ENCODE results near the gene ATXN1. TPM values are rescaled to one million over a fixed set of nuclear protein-coding genes. Genes with fewer than 3 reads are reported as not detected.

The ATXN1 gene
- total RNA-seq, 1 donor = 48.5 TPM

DNA sequence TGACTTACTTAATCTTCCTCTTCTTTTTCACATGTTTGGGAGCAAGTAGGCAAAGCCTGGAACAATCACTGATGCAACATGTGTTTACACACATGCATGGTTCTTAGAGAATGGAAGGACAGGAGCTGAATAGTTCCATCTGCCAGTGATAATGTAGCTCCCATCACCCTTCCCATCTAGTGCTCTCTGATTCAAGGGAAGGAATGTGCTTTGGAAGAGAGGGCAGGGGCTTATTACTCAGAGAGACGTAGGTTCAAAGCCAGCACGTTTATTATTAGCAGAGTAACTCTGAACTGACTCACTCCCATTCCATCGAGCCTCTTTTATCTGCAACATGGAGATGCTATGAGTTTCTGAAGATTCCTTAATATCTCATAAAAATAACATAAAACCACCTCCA lies 311.0 kb downstream of the ATXN1 start:
- Histone ChIP-seq H3K9me3 (ENCODE audit: low read depth, low read length) (no peaks in the 10 kb centered on the region), H3K4me2 (ENCODE audit: insufficient read depth, low read length) (peak overlapping the region; percentile 22), H3K27me3 (ENCODE audit: insufficient read depth, low read length) (no peaks in the 10 kb centered on the region), H3K36me3 (ENCODE audit: insufficient read depth, low read length) (no peaks in the 10 kb centered on the region), H4K20me1 (ENCODE audit: insufficient read depth, low read length) (peaks cover 3% of the 10 kb centered on the region), H2AFZ (ENCODE audit: low read length) (no peak overlapping the region), H3K27ac (ENCODE audit: low read depth, low read length) (peak overlapping the region; percentile 84), H3K79me2 (ENCODE audit: insufficient read depth, low read length) (no peaks in the 10 kb centered on the region), H3K4me3 (ENCODE audit: insufficient read depth, low read length) (no peak overlapping the region), H3K4me1 (ENCODE audit: insufficient read depth, low read length) (peaks cover 21% of the 10 kb centered on the region)
- no peak for TF ChIP-seq CTCF (IDR thresholded peaks at IDR 0.05; ENCODE audit: extremely low read depth, low read depth, low read length)
- DNase-seq (ENCODE audit: insufficient read length, low spot score, missing footprints) = no peak

DNA sequence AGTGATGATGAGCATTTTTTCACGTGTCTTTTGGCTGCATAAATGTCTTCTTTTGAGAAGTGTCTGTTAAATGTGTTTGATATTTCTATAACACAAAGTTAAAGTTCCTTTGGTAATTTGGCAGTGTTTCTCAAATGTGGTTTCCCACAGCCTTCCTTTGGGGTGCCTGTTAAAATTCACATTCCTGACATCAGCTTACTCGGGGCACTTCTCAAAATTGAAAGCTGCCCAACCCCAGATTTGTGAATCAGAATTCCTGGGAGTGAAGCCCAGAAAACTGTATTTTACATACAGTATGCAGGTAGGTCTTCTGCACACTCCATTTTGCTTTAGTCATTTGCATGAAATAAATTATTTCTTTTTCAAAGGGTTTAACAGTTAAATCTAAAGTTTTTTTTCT lies 315.0 kb downstream of the ATXN1 start:
- H3K79me2 ChIP-seq (ENCODE audit: insufficient read depth, low read length) = peaks cover 3% of the 10 kb centered on the region
- no peak for TF ChIP-seq CTCF (IDR thresholded peaks at IDR 0.05; ENCODE audit: extremely low read depth, low read depth, low read length)
- H3K4me3 ChIP-seq (ENCODE audit: insufficient read depth, low read length) = no peak overlapping the region
- H3K4me2 ChIP-seq (ENCODE audit: insufficient read depth, low read length) = peak overlapping the region; percentile 28
- DNase-seq (ENCODE audit: insufficient read length, low spot score, missing footprints) = no peak
- no peak overlapping the region for H2AFZ ChIP-seq (ENCODE audit: low read length)
- H4K20me1 ChIP-seq (ENCODE audit: insufficient read depth, low read length) = no peaks in the 10 kb centered on the region
- no peaks in the 10 kb centered on the region for H3K36me3 ChIP-seq (ENCODE audit: insufficient read depth, low read length)
- H3K4me1 ChIP-seq (ENCODE audit: insufficient read depth, low read length) = peaks cover 29% of the 10 kb centered on the region
- no peaks in the 10 kb centered on the region for H3K27me3 ChIP-seq (ENCODE audit: insufficient read depth, low read length)
- H3K27ac ChIP-seq (ENCODE audit: low read depth, low read length) = no peak overlapping the region
- H3K9me3 ChIP-seq (ENCODE audit: low read depth, low read length) = no peaks in the 10 kb centered on the region

DNA sequence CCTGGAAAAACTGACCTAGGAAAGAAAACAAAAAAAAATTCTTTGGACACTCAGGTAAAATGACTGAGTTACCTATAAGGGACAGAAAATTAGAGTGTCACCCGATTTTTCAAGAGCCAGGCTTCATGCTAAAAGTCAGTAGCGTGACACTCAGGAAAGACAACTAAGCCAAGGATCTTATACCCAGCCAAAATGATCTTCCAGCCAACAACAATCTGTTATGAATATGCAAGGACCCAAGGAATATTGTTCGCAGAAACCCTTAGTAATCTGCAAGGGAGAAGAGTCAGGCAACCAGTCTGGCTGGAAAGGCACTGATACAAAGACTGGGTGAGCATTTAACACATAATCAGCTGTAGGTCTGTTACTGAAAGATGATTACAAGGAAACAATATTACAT lies 319.2 kb downstream of the ATXN1 start:
- no peak overlapping the region for H3K4me3 ChIP-seq (ENCODE audit: insufficient read depth, low read length)
- H3K4me2 ChIP-seq (ENCODE audit: insufficient read depth, low read length) = no peak overlapping the region
- no peaks in the 10 kb centered on the region for H3K36me3 ChIP-seq (ENCODE audit: insufficient read depth, low read length)
- peak; percentile 59 for DNase-seq (ENCODE audit: insufficient read length, low spot score, missing footprints)
- H4K20me1 ChIP-seq (ENCODE audit: insufficient read depth, low read length) = no peaks in the 10 kb centered on the region
- no peak for TF ChIP-seq CTCF (IDR thresholded peaks at IDR 0.05; ENCODE audit: extremely low read depth, low read depth, low read length)
- H3K27me3 ChIP-seq (ENCODE audit: insufficient read depth, low read length) = no peaks in the 10 kb centered on the region
- peak overlapping the region; percentile 44 for H3K27ac ChIP-seq (ENCODE audit: low read depth, low read length)
- no peak overlapping the region for H2AFZ ChIP-seq (ENCODE audit: low read length)
- H3K9me3 ChIP-seq (ENCODE audit: low read depth, low read length) = no peaks in the 10 kb centered on the region
- H3K79me2 ChIP-seq (ENCODE audit: insufficient read depth, low read length) = peaks cover 3% of the 10 kb centered on the region
- H3K4me1 ChIP-seq (ENCODE audit: insufficient read depth, low read length) = peaks cover 24% of the 10 kb centered on the region

GRCh38 chr6:16441262-16441661 lies 320.0 kb downstream of the ATXN1 start:
- peak overlapping the region; percentile 83 for H3K27ac ChIP-seq (ENCODE audit: low read depth, low read length)

More at GRCh38 chr6:16441262-16441661, 320.0 kb downstream of the ATXN1 start:
- H3K27me3 ChIP-seq (ENCODE audit: insufficient read depth, low read length) = no peaks in the 10 kb centered on the region
- no peaks in the 10 kb centered on the region for H4K20me1 ChIP-seq (ENCODE audit: insufficient read depth, low read length)
- no peak overlapping the region for H2AFZ ChIP-seq (ENCODE audit: low read length)
- H3K79me2 ChIP-seq (ENCODE audit: insufficient read depth, low read length) = peaks cover 3% of the 10 kb centered on the region
- DNase-seq (ENCODE audit: insufficient read length, low spot score, missing footprints) = peak; percentile 88
- no peak overlapping the region for H3K4me3 ChIP-seq (ENCODE audit: insufficient read depth, low read length)
- no peaks in the 10 kb centered on the region for H3K9me3 ChIP-seq (ENCODE audit: low read depth, low read length)
- no peaks in the 10 kb centered on the region for H3K36me3 ChIP-seq (ENCODE audit: insufficient read depth, low read length)
- H3K4me2 ChIP-seq (ENCODE audit: insufficient read depth, low read length) = peak overlapping the region; percentile 29
- H3K4me1 ChIP-seq (ENCODE audit: insufficient read depth, low read length) = peaks cover 19% of the 10 kb centered on the region
- no peak for TF ChIP-seq CTCF (IDR thresholded peaks at IDR 0.05; ENCODE audit: extremely low read depth, low read depth, low read length)
